HG02571 (cell line): ENCODE data around the gene PCK2.

ENCODE experiments used
- ATAC-seq: cut with Tn5 transposase; IDR thresholded peaks from one replicate; pipeline ENCODE4 v1.9.1; 2021; ENCODE audit warnings: mild to moderate bottlenecking, moderate library complexity; ENCODE audit not compliant: unreplicated experiment

Gene PCK2

GRCh38 chr14:24060984-24061913 lies 32.9 kb upstream of the PCK2 start:
- ATAC-seq: no peak

- ATAC-seq: no peak
Measured at GRCh38 chr14:24062216-24062980, 31.7 kb upstream of the PCK2 start.

GRCh38 chr14:24063263-24063836 lies 30.8 kb upstream of the PCK2 start:
- no peak for ATAC-seq

- ATAC-seq: no peak
Measured at GRCh38 chr14:24064091-24064795, 29.9 kb upstream of the PCK2 start.

- ATAC-seq: no peak
Measured at GRCh38 chr14:24064856-24065255, 29.3 kb upstream of the PCK2 start.

GRCh38 chr14:24065408-24065807 lies 28.7 kb upstream of the PCK2 start:
- no peak for ATAC-seq

GRCh38 chr14:24066496-24067132 lies 27.5 kb upstream of the PCK2 start:
- no peak for ATAC-seq

GRCh38 chr14:24067133-24068082 lies 26.7 kb upstream of the PCK2 start:
- no peak for ATAC-seq

GRCh38 chr14:24068711-24069410 lies 25.2 kb upstream of the PCK2 start:
- ATAC-seq: no peak

GRCh38 chr14:24069411-24069735 lies 24.7 kb upstream of the PCK2 start:
- no peak for ATAC-seq

GRCh38 chr14:24070285-24071143 lies 23.6 kb upstream of the PCK2 start:
- no peak for ATAC-seq

GRCh38 chr14:24071144-24071697 lies 22.9 kb upstream of the PCK2 start, which contains the start of gene CPNE6:
CPNE6 (plus strand) TSS chr14:24071562; CDS start chr14:24072937, 1,375 bp downstream.
- no peak for ATAC-seq

GRCh38 chr14:24071836-24072430 lies 22.2 kb upstream of the PCK2 start:
- no peak for ATAC-seq

- ATAC-seq: no peak
Measured at GRCh38 chr14:24072436-24072835, 21.7 kb upstream of the PCK2 start.

GRCh38 chr14:24072881-24073877 lies 20.9 kb upstream of the PCK2 start:
- no peak for ATAC-seq
